Naive thymus-derived CD4-positive, alpha-beta T cell (primary cell): ENCODE results near the gene DBNL. TPM values are rescaled to one million over a fixed set of nuclear protein-coding genes. Genes with fewer than 3 reads are reported as not detected.
"Not testable (repeated sequence)": the region's sequence is repeated elsewhere in the genome, so short reads cannot be mapped to it uniquely, and the experiment has no call there.

Experiments used
- ATAC-seq: fragments of 150-1000 bp; cut with Tn5 transposase; 2 replicates; pipeline ENCODE4 v1.10.0; 2021; ENCODE audit warnings: mild to moderate bottlenecking, moderate library complexity
- CTCF ChIA-PET: fragments of 350-600 bp; sonication (Branson Sonifier 250); formaldehyde crosslinking; loops from one replicate; lab custom pipeline; 2021; ENCODE audit warnings: antibody characterized with exemption; lab: Charles Lee
- POLR2A ChIA-PET: fragments of 350-600 bp; sonication (Branson Sonifier 250); formaldehyde crosslinking; loops from one replicate; lab custom pipeline; 2021; ENCODE audit warnings: antibody characterized with exemption, inconsistent platforms; lab: Charles Lee
- DNase-seq, 9 donors: peaks; one replicate each; pipeline versions ENCODE4 v3.0.0 to v3.0.0-alpha.2; 2020 to 2022; ENCODE audit warnings: mixed read lengths in 1 of 9
- H3K27ac ChIP-seq: one replicate; pipeline ENCODE4 v1.7.0; 2013; ENCODE audit warnings: mild to moderate bottlenecking, low read depth, low read length, moderate library complexity
- H3K27me3 ChIP-seq, 2 donors: one replicate each; pipeline ENCODE4 v1.7.0; 2013; ENCODE audit warnings: low read length in 2 of 2, mild to moderate bottlenecking in 2 of 2, moderate library complexity in 2 of 2; ENCODE audit not compliant: control insufficient read depth in 2 of 2, insufficient read depth in 2 of 2
- H3K36me3 ChIP-seq, 3 experiments: 1 replicate in 2 of 3; 2 replicates in 1 of 3; pipeline ENCODE4 v1.7.0; 2013; ENCODE audit warnings: low read length in 3 of 3, mild to moderate bottlenecking in 3 of 3, moderate library complexity in 1 of 3; ENCODE audit not compliant: insufficient read depth in 3 of 3, control insufficient read depth in 2 of 3
- H3K4me1 ChIP-seq, 2 donors: one replicate each; pipeline ENCODE4 v1.7.0; 2013; ENCODE audit warnings: low read length in 2 of 2, mild to moderate bottlenecking in 2 of 2, moderate library complexity in 1 of 2; ENCODE audit not compliant: control insufficient read depth in 2 of 2, insufficient read depth in 2 of 2
- H3K4me3 ChIP-seq: 2 replicates; pipeline ENCODE4 v1.7.0; 2013; ENCODE audit warnings: mild to moderate bottlenecking, low read length
- H3K9me3 ChIP-seq, 3 experiments: 1 replicate in 2 of 3; 2 replicates in 1 of 3; pipeline ENCODE4 v1.7.0; 2013; ENCODE audit warnings: low read length in 3 of 3; ENCODE audit not compliant: control insufficient read depth in 2 of 3
- H3K27ac Mint-ChIP-seq, 9 donors: one replicate each; pipeline ENCODE4 v1.8.0; 2020 to 2022; ENCODE audit warnings: mixed read lengths in 9 of 9, mild to moderate bottlenecking in 8 of 9, moderate library complexity in 5 of 9, inconsistent platforms in 2 of 9
- H3K27me3 Mint-ChIP-seq, 5 donors: one replicate each; pipeline ENCODE4 v1.8.0; 2021 to 2022; ENCODE audit warnings: mixed read lengths in 5 of 5, mild to moderate bottlenecking in 1 of 5
- H3K36me3 Mint-ChIP-seq, 5 donors: one replicate each; pipeline ENCODE4 v1.8.0; 2020 to 2022; ENCODE audit warnings: mixed read lengths in 5 of 5, mild to moderate bottlenecking in 3 of 5, inconsistent platforms in 1 of 5
- H3K4me1 Mint-ChIP-seq, 7 donors: one replicate each; pipeline ENCODE4 v1.8.0; 2020 to 2022; ENCODE audit warnings: mixed read lengths in 7 of 7, mild to moderate bottlenecking in 3 of 7, inconsistent platforms in 1 of 7
- H3K4me3 Mint-ChIP-seq, 10 donors: one replicate each; pipeline ENCODE4 v1.8.0; 2020 to 2022; ENCODE audit warnings: mild to moderate bottlenecking in 10 of 10, mixed read lengths in 10 of 10, moderate library complexity in 6 of 10, inconsistent platforms in 2 of 10
- H3K9me3 Mint-ChIP-seq, 11 donors: one replicate each; pipeline ENCODE4 v1.8.0; 2020 to 2022; ENCODE audit warnings: mixed read lengths in 11 of 11, mild to moderate bottlenecking in 4 of 11, inconsistent platforms in 1 of 11, moderate library complexity in 1 of 11
- intact Hi-C, 2 donors: fragments of 100-400 bp; cut with micrococcal nuclease; formaldehyde crosslinking; loops; one replicate each; pipeline ENCODE4 v1.15.1; 2023
- polyA plus RNA-seq, 2 donors: library from polyadenylated mRNA; unstranded; fragments of 300-500 nt; fragmentation: Illumina TruSeq; gene quantifications; one replicate each; pipeline ENCODE4 v1.2.3, GENCODE V29; 2021
- total RNA-seq, 6 experiments: library from RNA in 5 of 6; stranded (reverse) in 5 of 6; gene quantifications; 1 replicate in 5 of 6; 2 replicates in 1 of 6; pipeline ENCODE4 v1.2.3 and lab custom pipeline; 2021 to 2026

The DBNL gene
- total and polyA plus RNA-seq, 7 experiments from 2014 or later, result 112 to 217 (median 170) TPM

DNA sequence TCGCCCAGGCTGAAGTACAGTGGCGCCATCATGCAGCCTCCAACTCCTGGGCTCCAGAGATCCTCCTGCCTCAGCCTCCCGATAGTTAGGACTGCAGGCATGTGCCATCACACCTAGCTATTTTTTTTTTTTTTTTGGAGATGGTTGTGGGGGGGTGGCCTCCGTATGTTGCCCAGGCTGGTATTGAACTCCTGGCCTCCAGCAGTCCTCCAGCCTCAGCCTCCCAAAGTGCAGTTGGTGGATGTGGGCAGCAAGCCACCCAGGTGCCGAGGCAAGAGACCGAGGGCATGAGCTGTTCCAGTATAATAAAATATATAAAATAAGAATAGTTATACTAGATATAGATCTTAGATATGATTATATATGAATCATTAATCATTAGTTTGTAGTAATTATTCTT is 24.7 kb upstream of the DBNL start:
- intact Hi-C loops, result loop anchor here (1.0 to 5.0 kb wide), 11 partner anchors 19 to 1108 kb away; partner anchors contain the start of genes DBNL (in 2 of the 2), YKT6 (in 2 of the 2), C7orf25 (in 1 of the 2) and DDX56 (in 1 of the 2)
- ChIA-PET POLR2A (interaction anchor here (0.6 to 1.4 kb wide), 3 partner anchors 24 to 180 kb away, joined by 3 to 11 read pairs (median 3); partner anchors contain the start of gene DBNL), CTCF (interaction anchor here (0.7 to 1.8 kb wide), 4 partner anchors 23 to 546 kb away, joined by 3 to 5 read pairs (median 4); no protein-coding TSS in a partner anchor)
- H3K9me3 Mint-ChIP-seq, H3K36me3 Mint-ChIP-seq, DNase-seq, H3K9me3 ChIP-seq, H3K36me3 ChIP-seq, H3K27me3 ChIP-seq, H3K27me3 Mint-ChIP-seq, ATAC-seq, H3K4me3 ChIP-seq, H3K4me1 ChIP-seq: not testable (repeated sequence)
- peak overlapping the region; percentile 85 for H3K27ac ChIP-seq
- H3K4me3 Mint-ChIP-seq, result peak overlapping the region in 1 of 10 donors; percentile 54
- peak overlapping the region in 2 of 9 donors; percentile 80 to 92 for H3K27ac Mint-ChIP-seq
- peaks cover 5 to 25% (median 15%) of the 10 kb centered on the region in 7 donors for H3K4me1 Mint-ChIP-seq

DNA sequence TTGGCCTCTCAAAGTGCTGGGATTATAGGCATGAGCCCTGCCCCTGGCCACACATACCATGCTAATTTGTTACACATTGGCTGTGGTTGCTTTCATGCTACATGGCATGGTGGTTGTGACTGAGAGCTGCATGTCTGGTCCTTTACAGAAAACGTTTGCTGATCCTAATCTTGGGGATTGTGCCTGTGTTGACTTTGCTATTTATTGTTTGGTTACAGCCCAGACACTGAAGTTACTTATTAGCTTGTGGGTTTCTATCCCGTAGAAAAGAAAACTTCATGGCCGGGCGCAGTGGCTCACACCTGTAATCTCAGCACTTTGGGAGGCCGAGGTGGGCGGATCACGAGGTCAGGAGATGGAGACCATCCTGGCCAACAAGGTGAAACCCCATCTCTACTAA is 22.4 kb upstream of the DBNL start:
- H3K4me3 Mint-ChIP-seq, POLR2A ChIA-PET, H3K27ac Mint-ChIP-seq, H3K36me3 ChIP-seq, H3K4me1 ChIP-seq, CTCF ChIA-PET, H3K27me3 ChIP-seq, H3K27ac ChIP-seq, H3K9me3 Mint-ChIP-seq, H3K36me3 Mint-ChIP-seq, ATAC-seq, H3K4me3 ChIP-seq, intact Hi-C loops, H3K9me3 ChIP-seq, H3K27me3 Mint-ChIP-seq, DNase-seq: not testable (repeated sequence)
- H3K4me1 Mint-ChIP-seq, result peaks cover 5 to 23% (median 15%) of the 10 kb centered on the region in 7 donors

DNA sequence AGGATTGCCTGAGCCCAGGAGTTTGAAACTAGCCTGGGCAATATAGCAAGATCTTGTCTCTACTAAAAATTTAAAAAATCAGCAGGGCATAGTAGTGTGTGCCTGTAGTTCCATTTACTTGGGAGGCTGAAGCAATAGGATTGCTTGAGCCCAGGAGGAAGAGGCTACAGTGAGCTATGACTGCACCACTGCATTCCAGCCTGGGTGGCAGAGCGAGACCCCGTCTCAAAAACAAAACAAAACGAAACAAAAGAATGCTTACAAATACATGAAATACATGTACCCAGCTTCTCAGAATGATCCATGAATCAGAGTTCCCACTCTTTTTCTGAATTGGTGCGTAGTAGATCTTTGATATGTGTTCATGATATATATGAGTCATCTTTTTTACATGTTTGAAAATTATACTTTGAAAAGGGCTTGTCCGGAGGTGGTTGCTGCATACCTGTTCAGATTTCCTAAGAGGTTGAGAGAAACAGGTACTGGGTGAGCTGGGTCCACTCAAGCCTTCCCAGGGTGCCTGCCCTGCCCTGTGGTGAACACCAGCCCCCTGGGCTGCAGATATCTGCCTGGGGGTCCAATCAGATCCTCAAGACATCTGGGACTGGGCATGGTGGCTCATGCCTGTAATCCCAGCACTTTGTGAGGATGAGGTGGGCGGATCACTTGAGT is 21.6 kb upstream of the DBNL start:
- H3K4me1 ChIP-seq, intact Hi-C loops, DNase-seq, H3K27ac ChIP-seq, H3K27me3 ChIP-seq, H3K36me3 ChIP-seq, H3K27me3 Mint-ChIP-seq, H3K36me3 Mint-ChIP-seq, CTCF ChIA-PET, ATAC-seq, H3K9me3 Mint-ChIP-seq, H3K4me3 Mint-ChIP-seq, H3K9me3 ChIP-seq, H3K4me3 ChIP-seq: not testable (repeated sequence)
- H3K4me1 Mint-ChIP-seq, result peaks cover 5 to 19% (median 15%) of the 10 kb centered on the region in 7 donors
- peak overlapping the region in 2 of 9 donors; percentile 25 to 50 for H3K27ac Mint-ChIP-seq
- POLR2A ChIA-PET, result interaction anchor here (0.6 kb wide), 1 partner anchor 155 kb away, joined by 3 read pairs; no protein-coding TSS in a partner anchor

DNA sequence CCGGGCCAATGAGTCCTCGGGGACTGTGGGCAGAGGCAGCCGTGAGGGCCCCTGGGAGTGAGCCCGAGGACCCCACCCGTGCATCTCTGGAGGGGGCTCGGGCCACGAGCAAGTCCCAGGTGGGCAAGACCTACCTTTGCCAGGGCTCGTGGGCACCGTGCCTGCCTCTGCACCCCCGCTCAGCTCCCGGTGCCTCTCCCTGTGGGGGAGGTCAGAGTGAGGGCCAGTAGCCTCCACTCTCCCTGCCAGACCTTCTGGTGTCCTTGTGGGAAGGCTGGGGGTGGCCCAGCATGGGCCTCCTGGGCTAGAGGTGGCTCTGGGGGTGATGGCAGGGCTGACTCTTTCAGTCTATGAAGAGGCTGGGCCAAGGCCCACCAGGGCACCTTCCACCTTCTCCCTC is 15.1 kb upstream of the DBNL start:
- H3K27me3 Mint-ChIP-seq, H3K9me3 ChIP-seq, ATAC-seq, H3K27ac Mint-ChIP-seq, DNase-seq, H3K4me3 ChIP-seq, POLR2A ChIA-PET, H3K4me3 Mint-ChIP-seq, H3K9me3 Mint-ChIP-seq, H3K27me3 ChIP-seq, H3K27ac ChIP-seq, intact Hi-C loops, H3K4me1 ChIP-seq, H3K36me3 Mint-ChIP-seq, CTCF ChIA-PET, H3K36me3 ChIP-seq, H3K4me1 Mint-ChIP-seq: not testable (repeated sequence)

DNA sequence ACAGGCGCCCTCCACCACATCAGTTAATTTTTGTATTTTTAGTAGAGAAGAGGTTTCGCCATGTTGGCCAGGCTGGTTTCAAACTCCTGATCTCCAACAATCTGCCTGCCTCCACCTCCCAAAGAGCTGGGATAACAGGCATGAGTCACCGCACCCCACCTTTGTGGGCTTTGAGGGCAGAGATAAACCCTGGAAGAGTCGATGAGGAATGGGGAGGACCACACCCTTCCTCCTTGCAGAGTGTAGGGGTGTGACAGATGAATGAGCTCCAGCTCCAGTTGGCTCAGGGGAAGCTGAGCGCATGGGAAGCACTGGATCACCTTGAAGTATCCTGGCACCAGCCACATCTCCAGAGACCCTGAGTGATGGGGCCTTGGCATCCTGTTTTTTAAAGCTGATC is 14.5 kb upstream of the DBNL start:
- H3K4me1 ChIP-seq, H3K9me3 ChIP-seq, DNase-seq, H3K36me3 Mint-ChIP-seq, H3K27me3 Mint-ChIP-seq, H3K27ac Mint-ChIP-seq, ATAC-seq, H3K9me3 Mint-ChIP-seq, CTCF ChIA-PET, H3K4me3 Mint-ChIP-seq, H3K27me3 ChIP-seq, H3K4me3 ChIP-seq, H3K27ac ChIP-seq, intact Hi-C loops, POLR2A ChIA-PET, H3K36me3 ChIP-seq, H3K4me1 Mint-ChIP-seq: not testable (repeated sequence)

DNA sequence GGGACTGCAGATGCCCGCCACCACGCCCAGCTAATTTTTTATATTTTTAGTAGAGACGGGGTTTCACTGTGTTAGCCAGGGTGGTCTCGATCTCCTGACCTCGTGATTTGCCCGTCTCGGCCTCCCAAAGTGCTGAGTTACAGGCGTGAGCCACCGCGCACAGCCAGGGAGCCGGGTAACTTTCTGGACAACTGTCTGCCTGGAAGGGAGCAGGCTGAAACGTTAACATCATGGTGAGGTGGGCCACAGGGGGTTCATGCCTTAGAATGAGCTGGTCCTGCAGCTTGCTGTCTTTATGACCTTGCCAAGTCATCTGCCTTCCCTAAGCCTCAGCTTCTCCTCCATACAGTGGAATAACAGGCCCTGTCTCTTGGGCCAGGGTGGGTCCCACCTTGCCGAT is 13.2 kb upstream of the DBNL start:
- H3K36me3 Mint-ChIP-seq, H3K4me3 Mint-ChIP-seq, DNase-seq, H3K27me3 Mint-ChIP-seq, H3K27me3 ChIP-seq, H3K27ac ChIP-seq, ATAC-seq, H3K9me3 ChIP-seq, H3K27ac Mint-ChIP-seq, H3K36me3 ChIP-seq, H3K4me1 ChIP-seq, H3K9me3 Mint-ChIP-seq, H3K4me1 Mint-ChIP-seq, H3K4me3 ChIP-seq, intact Hi-C loops, CTCF ChIA-PET, POLR2A ChIA-PET: not testable (repeated sequence)

DNA sequence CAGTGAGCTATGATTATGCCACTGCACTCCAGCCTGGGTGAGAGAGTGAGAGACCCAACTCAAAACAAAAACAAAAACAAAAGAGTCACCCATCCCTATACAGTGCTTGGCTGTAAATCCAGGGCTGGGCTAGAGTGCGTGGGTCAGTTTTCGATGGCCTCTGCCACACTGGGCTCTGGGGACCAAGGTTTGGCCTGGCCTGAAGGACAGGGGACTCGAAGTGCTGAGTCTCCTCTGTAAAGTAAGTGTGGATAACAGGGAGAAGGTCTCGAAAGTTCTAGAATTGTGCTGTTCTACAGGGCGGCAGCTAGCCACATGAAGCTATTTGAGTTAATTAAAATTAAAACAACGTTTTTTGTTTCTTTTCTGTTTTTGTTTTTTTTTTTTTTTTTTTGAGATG is 12.5 kb upstream of the DBNL start:
- intact Hi-C loops, CTCF ChIA-PET, H3K27me3 Mint-ChIP-seq, H3K9me3 ChIP-seq, ATAC-seq, H3K4me3 ChIP-seq, H3K4me1 Mint-ChIP-seq, H3K36me3 ChIP-seq, H3K27ac ChIP-seq, H3K9me3 Mint-ChIP-seq, H3K36me3 Mint-ChIP-seq, H3K4me3 Mint-ChIP-seq, POLR2A ChIA-PET, H3K27me3 ChIP-seq, DNase-seq, H3K4me1 ChIP-seq, H3K27ac Mint-ChIP-seq: not testable (repeated sequence)
